ENCODE data around the gene DOCK4. TPM values are rescaled to one million over a fixed set of nuclear protein-coding genes. Genes with fewer than 3 reads are reported as not detected.

Gene DOCK4
- total RNA-seq, 4 donors from 2014 or later, result 8.2 to 9.0 (median 8.6) TPM

DNA sequence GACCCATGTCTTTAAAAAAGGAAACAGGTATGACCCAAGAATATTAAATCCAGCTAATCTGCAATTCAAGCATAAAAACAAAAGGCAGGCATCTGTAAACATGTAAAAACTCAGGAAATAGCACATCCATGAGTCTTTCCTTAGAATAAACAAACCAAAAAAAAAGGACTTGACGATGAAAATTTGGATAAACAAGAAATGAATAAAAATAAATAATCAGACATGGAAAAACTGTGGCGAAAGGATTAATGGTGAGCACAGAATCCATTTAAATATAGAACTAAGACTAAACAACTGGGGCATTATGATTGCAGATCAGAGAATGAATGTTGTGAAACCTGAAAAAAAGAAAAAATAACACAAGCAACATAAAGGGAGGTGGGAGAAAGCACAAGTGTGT is 170.1 kb downstream of the DOCK4 start:
- DNase-seq (ENCODE audit: low spot score in 2 of 2), result no peak
- H3K4me3 ChIP-seq (ENCODE audit: low read depth, poor library complexity, severe bottlenecking), result no peak overlapping the region
- TF ChIP-seq, protein P1, sequence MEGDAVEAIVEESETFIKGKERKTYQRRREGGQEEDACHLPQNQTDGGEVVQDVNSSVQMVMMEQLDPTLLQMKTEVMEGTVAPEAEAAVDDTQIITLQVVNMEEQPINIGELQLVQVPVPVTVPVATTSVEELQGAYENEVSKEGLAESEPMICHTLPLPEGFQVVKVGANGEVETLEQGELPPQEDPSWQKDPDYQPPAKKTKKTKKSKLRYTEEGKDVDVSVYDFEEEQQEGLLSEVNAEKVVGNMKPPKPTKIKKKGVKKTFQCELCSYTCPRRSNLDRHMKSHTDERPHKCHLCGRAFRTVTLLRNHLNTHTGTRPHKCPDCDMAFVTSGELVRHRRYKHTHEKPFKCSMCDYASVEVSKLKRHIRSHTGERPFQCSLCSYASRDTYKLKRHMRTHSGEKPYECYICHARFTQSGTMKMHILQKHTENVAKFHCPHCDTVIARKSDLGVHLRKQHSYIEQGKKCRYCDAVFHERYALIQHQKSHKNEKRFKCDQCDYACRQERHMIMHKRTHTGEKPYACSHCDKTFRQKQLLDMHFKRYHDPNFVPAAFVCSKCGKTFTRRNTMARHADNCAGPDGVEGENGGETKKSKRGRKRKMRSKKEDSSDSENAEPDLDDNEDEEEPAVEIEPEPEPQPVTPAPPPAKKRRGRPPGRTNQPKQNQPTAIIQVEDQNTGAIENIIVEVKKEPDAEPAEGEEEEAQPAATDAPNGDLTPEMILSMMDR (IDR thresholded peaks at IDR 0.05), result no peak
- TF ChIP-seq POLR2A (IDR thresholded peaks at IDR 0.05), result no peak
- 74 to 90% methylated on average over 2 of the region's 2 CpGs for WGBS, 2 donors
- intact Hi-C loops (cut with DNase I; ENCODE audit: low total_unique reads), result no loop called here

DNA sequence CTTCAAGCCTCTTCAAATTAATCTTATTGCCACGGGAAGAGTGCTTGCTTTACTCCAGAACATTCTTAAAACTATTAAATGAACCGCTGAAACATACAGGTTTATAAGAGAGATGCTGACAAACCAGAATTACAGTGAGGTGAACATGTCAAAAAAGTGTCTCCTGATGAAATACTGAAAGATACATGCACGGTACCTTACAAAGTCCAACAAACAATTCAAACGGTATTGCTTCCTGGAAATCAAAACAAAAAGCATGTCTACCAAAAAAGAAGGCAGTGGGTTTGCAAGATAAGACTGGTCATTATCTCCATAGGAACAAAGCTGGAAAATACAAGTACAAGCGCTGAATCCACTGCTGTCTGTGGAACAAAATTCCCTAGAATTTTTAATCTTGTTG is 174.5 kb downstream of the DOCK4 start:
- DNase-seq (ENCODE audit: low spot score in 2 of 2), result no peak
- 78 to 81% methylated on average over 5 of the region's 5 CpGs for WGBS, 2 donors
- intact Hi-C loops (cut with DNase I; ENCODE audit: low total_unique reads), result no loop called here
- H3K4me3 ChIP-seq (ENCODE audit: low read depth, poor library complexity, severe bottlenecking), result no peak overlapping the region
- TF ChIP-seq POLR2A (IDR thresholded peaks at IDR 0.05), result no peak
- TF ChIP-seq, protein P1 (IDR thresholded peaks at IDR 0.05), result no peak

DNA sequence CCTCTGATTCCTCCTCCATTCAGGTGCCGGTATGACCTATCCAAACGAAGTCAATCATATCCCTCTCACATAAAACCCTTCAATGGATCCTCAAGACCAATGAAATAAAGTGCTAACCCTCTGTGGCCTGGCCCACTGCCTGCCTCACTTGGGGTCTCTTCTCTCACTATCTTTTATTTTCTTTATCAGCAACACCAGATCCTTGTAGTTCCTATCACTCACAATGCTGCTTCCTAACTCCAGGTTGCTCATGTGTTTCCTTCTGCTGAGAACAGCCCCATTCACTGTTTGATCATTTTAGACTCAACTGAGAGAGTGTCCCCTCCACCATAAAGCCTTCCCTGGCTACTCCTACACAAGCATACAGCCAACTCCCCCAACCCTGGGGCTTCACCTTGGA is 180.6 kb downstream of the DOCK4 start:
- intact Hi-C loops (cut with DNase I; ENCODE audit: low total_unique reads), result no loop called here
- TF ChIP-seq, protein P1 (IDR thresholded peaks at IDR 0.05), result no peak
- TF ChIP-seq POLR2A (IDR thresholded peaks at IDR 0.05), result no peak
- DNase-seq (ENCODE audit: low spot score in 2 of 2), result no peak
- H3K4me3 ChIP-seq (ENCODE audit: low read depth, poor library complexity, severe bottlenecking), result no peak overlapping the region
- WGBS, 2 donors, result 90 to 94% methylated on average over 2 of the region's 2 CpGs

DNA sequence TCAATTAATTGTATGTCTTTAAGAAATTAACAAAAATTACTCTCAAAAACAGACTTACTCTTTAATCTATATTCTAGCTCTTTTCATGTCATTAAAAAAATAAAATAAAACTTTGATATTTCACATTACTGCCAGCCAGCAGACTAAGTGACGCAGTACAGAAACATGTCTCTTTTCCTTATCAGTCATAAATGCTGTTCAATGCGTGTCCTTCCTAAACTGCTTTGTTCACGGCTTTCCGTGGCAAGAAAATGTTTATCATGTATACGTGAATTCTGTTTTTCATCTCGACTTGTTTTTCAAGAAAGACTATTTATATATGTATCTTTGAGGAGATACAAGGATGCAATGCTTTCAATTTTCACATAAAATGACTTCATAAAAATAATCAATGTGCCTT is 182.4 kb downstream of the DOCK4 start:
- WGBS, 2 donors, result 90 to 92% methylated on average over 6 of the region's 6 CpGs
- intact Hi-C loops (cut with DNase I; ENCODE audit: low total_unique reads), result no loop called here

DNA sequence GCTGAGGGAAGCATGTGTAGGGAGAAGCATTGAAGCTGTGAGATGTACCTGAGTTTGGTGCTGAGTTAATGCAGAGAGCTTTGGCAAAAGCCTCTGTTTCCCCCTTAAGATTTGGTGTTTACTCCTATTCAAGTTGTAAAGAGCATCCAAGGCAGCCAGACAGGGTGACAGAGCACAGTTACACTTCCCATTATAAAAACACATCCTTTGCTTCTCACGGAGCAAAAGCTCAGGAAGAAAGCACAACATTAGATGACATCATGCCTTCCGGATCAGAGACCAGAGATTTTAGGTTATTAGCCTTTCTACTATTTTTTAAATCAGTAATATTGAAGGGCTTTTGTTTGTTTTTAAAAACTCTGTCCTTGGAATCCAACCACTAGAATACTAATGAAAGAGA is 182.9 kb downstream of the DOCK4 start:
- H3K4me3 ChIP-seq (ENCODE audit: low read depth, poor library complexity, severe bottlenecking), result no peak overlapping the region
- 77 to 83% methylated on average over 2 of the region's 2 CpGs for WGBS, 2 donors
- intact Hi-C loops (cut with DNase I; ENCODE audit: low total_unique reads), result no loop called here
- no peak for TF ChIP-seq POLR2A (IDR thresholded peaks at IDR 0.05)
- TF ChIP-seq, protein P1 (IDR thresholded peaks at IDR 0.05), result no peak
- DNase-seq (ENCODE audit: low spot score in 2 of 2), result no peak

More for the DNA sequence above, 182.4 kb downstream of the DOCK4 start:
- DNase-seq (ENCODE audit: low spot score in 2 of 2), result no peak
- H3K4me3 ChIP-seq (ENCODE audit: low read depth, poor library complexity, severe bottlenecking), result no peak overlapping the region
- no peak for TF ChIP-seq POLR2A (IDR thresholded peaks at IDR 0.05)
- TF ChIP-seq, protein P1 (IDR thresholded peaks at IDR 0.05), result no peak

DNA sequence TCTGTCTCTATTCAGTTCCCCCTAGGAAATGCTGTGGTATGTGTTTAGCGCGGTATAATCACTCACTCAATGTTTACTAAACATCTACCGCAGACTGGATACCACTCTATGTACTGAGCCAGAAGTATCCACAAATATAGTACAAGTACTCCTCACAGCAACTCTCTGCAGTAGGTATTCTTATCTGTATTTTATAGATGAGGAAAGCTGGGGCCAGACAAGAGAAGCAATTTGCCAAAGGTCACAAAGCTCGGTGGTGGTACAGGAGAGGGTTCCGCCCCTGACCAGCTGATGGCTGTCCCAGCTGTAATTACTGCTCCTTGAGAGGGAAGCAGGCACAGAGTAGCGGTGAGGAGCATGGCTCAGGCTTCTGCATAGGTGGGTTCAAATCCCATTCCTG is 184.1 kb downstream of the DOCK4 start:
- H3K4me3 ChIP-seq (ENCODE audit: low read depth, poor library complexity, severe bottlenecking), result no peak overlapping the region
- WGBS, 2 donors, result 91 to 95% methylated on average over 6 of the region's 6 CpGs
- intact Hi-C loops (cut with DNase I; ENCODE audit: low total_unique reads), result no loop called here
- TF ChIP-seq POLR2A (IDR thresholded peaks at IDR 0.05), result no peak
- TF ChIP-seq, protein P1 (IDR thresholded peaks at IDR 0.05), result no peak
- DNase-seq (ENCODE audit: low spot score in 2 of 2), result no peak
